ENCODE measurements around the gene CAMK2D. TPM values are rescaled to one million over a fixed set of nuclear protein-coding genes. Genes with fewer than 3 reads are reported as not detected.

Gene CAMK2D
- total RNA-seq, 1 experiment from 2014 or later = 29.5 TPM

DNA sequence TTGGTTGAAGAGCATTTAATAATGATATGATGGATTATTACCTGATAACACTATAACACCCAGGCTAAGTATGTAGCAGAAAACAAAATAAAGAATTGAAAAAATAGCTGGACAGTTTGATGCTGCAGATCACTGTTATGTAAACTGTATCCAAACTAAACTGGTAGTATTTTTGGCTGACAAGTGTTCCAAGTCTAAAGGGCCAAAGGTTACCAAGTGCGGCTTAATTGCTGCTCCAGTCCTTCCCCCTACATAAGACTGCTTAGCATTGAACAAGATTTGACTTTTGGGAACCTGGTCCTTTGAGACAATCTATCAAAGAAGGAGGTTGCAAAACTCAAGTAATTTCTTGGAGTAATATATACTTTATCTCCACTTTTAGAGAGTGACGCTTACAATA, 249.6 kb downstream of the CAMK2D start:
- intact Hi-C loops (cut with micrococcal nuclease; ENCODE audit: unreplicated experiment) = no loop called here
- H3K36me3 ChIP-seq (ENCODE audit: control insufficient read depth, insufficient read depth, low read length) = peaks cover 8% of the 10 kb centered on the region; the same call in 1 of the 2 replicates
- BruUV-seq (replicated peaks) = no TSS peak
- H3K27ac ChIP-seq (ENCODE audit: low read length) = no peak overlapping the region
- no peak overlapping the region for H3K4me3 ChIP-seq (ENCODE audit: low read depth in 2 of 2, low read length in 2 of 2)
- TF ChIP-seq, protein P1, sequence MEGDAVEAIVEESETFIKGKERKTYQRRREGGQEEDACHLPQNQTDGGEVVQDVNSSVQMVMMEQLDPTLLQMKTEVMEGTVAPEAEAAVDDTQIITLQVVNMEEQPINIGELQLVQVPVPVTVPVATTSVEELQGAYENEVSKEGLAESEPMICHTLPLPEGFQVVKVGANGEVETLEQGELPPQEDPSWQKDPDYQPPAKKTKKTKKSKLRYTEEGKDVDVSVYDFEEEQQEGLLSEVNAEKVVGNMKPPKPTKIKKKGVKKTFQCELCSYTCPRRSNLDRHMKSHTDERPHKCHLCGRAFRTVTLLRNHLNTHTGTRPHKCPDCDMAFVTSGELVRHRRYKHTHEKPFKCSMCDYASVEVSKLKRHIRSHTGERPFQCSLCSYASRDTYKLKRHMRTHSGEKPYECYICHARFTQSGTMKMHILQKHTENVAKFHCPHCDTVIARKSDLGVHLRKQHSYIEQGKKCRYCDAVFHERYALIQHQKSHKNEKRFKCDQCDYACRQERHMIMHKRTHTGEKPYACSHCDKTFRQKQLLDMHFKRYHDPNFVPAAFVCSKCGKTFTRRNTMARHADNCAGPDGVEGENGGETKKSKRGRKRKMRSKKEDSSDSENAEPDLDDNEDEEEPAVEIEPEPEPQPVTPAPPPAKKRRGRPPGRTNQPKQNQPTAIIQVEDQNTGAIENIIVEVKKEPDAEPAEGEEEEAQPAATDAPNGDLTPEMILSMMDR (IDR thresholded peaks at IDR 0.05) = no peak
- TF ChIP-seq POLR2AphosphoS5 (IDR thresholded peaks at IDR 0.05; ENCODE audit: low read depth, low read length) (no peak), TCF7L2 (IDR thresholded peaks at IDR 0.05; ENCODE audit: low read depth, low read length) (no peak), SIN3A (IDR thresholded peaks at IDR 0.05; ENCODE audit: borderline replicate concordance, insufficient read depth, low read depth, low read length) (no peak)
- TF ChIP-seq, protein P2, sequence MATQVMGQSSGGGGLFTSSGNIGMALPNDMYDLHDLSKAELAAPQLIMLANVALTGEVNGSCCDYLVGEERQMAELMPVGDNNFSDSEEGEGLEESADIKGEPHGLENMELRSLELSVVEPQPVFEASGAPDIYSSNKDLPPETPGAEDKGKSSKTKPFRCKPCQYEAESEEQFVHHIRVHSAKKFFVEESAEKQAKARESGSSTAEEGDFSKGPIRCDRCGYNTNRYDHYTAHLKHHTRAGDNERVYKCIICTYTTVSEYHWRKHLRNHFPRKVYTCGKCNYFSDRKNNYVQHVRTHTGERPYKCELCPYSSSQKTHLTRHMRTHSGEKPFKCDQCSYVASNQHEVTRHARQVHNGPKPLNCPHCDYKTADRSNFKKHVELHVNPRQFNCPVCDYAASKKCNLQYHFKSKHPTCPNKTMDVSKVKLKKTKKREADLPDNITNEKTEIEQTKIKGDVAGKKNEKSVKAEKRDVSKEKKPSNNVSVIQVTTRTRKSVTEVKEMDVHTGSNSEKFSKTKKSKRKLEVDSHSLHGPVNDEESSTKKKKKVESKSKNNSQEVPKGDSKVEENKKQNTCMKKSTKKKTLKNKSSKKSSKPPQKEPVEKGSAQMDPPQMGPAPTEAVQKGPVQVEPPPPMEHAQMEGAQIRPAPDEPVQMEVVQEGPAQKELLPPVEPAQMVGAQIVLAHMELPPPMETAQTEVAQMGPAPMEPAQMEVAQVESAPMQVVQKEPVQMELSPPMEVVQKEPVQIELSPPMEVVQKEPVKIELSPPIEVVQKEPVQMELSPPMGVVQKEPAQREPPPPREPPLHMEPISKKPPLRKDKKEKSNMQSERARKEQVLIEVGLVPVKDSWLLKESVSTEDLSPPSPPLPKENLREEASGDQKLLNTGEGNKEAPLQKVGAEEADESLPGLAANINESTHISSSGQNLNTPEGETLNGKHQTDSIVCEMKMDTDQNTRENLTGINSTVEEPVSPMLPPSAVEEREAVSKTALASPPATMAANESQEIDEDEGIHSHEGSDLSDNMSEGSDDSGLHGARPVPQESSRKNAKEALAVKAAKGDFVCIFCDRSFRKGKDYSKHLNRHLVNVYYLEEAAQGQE (IDR thresholded peaks at IDR 0.05; ENCODE audit: insufficient read depth in 1 of 2, low read depth in 2 of 2, low read length in 1 of 2) = no peak
- DNase-seq (ENCODE audit: low read depth, low spot score) = no peak
- H3K27me3 ChIP-seq (ENCODE audit: control insufficient read depth, insufficient read depth, low read length) = no peaks in the 10 kb centered on the region
- no peaks in the 10 kb centered on the region for H3K9me3 ChIP-seq (ENCODE audit: control insufficient read depth, insufficient read depth, low read depth, low read length)
- in situ Hi-C loops (cut with HindIII; ENCODE audit: low pct_unique_long_range_greater_than_20kb, low sequenced_read_pairs) = no loop called here
- no peaks in the 10 kb centered on the region for H3K4me1 ChIP-seq (ENCODE audit: control insufficient read depth, insufficient read depth, low read length)
- ChIA-PET POLR2A (no interaction called here), CTCF (no interaction called here)
- no peak for ATAC-seq

DNA sequence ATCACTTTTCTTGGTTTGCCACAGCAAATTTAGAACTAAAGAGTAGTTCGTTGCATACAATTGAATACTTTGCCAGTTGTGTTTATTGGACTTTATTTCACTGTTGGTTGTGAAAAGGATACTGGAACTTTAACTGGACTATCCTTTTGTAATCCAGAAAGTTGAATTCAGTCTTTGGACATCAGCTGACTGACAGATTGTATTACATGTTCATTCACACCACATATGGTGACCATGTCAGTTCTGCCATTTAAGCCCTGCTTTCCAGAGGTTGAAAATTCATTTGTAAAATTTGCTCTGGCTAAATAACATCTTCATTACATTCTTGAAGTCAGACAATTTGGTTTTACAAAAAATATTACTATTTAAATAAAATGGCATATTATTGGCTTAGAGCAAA, 251.7 kb downstream of the CAMK2D start:
- in situ Hi-C loops (cut with HindIII; ENCODE audit: low pct_unique_long_range_greater_than_20kb, low sequenced_read_pairs) (no loop called here), intact Hi-C loops (cut with micrococcal nuclease; ENCODE audit: unreplicated experiment) (no loop called here)
- no peak for TF ChIP-seq POLR2AphosphoS5 (IDR thresholded peaks at IDR 0.05; ENCODE audit: low read depth, low read length)
- TF ChIP-seq, protein P2 (IDR thresholded peaks at IDR 0.05; ENCODE audit: insufficient read depth in 1 of 2, low read depth in 2 of 2, low read length in 1 of 2) = no peak
- no peak for TF ChIP-seq SIN3A (IDR thresholded peaks at IDR 0.05; ENCODE audit: borderline replicate concordance, insufficient read depth, low read depth, low read length)
- TF ChIP-seq TCF7L2 (IDR thresholded peaks at IDR 0.05; ENCODE audit: low read depth, low read length) = no peak
- TF ChIP-seq, protein P1 (IDR thresholded peaks at IDR 0.05) = no peak
- POLR2A ChIA-PET = no interaction called here
- H3K27ac ChIP-seq (ENCODE audit: low read length) = no peak overlapping the region
- ATAC-seq (no peak), DNase-seq (ENCODE audit: low read depth, low spot score) (no peak)
- H3K4me1 ChIP-seq (ENCODE audit: control insufficient read depth, insufficient read depth, low read length) = no peaks in the 10 kb centered on the region
- CTCF ChIA-PET = no interaction called here
- BruUV-seq (replicated peaks) = no TSS peak
- no peaks in the 10 kb centered on the region for H3K9me3 ChIP-seq (ENCODE audit: control insufficient read depth, insufficient read depth, low read depth, low read length)
- H3K27me3 ChIP-seq (ENCODE audit: control insufficient read depth, insufficient read depth, low read length) = no peaks in the 10 kb centered on the region
- no peak overlapping the region for H3K4me3 ChIP-seq (ENCODE audit: low read depth in 2 of 2, low read length in 2 of 2)
- peaks cover 8% of the 10 kb centered on the region; the same call in 1 of the 2 replicates for H3K36me3 ChIP-seq (ENCODE audit: control insufficient read depth, insufficient read depth, low read length)
